H1 (cell line): ENCODE data around the gene VPS9D1. TPM values are rescaled to one million over a fixed set of nuclear protein-coding genes. Genes with fewer than 3 reads are reported as not detected.

Experiments used
- ATF3 ChIP-seq: IDR thresholded peaks from 2 replicates; pipeline ENCODE4 v1.6.1; 2011; ENCODE audit warnings: low read depth, mild to moderate bottlenecking, low read length; ENCODE audit not compliant: insufficient read depth
- BACH1 ChIP-seq: IDR thresholded peaks from 2 replicates; pipeline ENCODE4 v1.6.1; 2012; ENCODE audit warnings: low read length, improper control_type of control experiment
- POLR2A ChIP-seq, 2 experiments: IDR thresholded peaks; 1 replicate in 1 of 2; 2 replicates in 1 of 2; pipeline ENCODE4 v1.6.1; 2011; ENCODE audit warnings: low read depth in 2 of 2, low read length in 2 of 2, mild to moderate bottlenecking in 2 of 2; ENCODE audit errors: control extremely low read depth in 1 of 2
- POU5F1 ChIP-seq: IDR thresholded peaks from 2 replicates; pipeline ENCODE4 v1.6.1; 2011; ENCODE audit warnings: low read depth, mild to moderate bottlenecking, low read length, moderate library complexity
- RFX5 ChIP-seq: IDR thresholded peaks from 2 replicates; pipeline ENCODE4 v1.6.1; 2011; ENCODE audit warnings: low read depth, low read length, improper control_type of control experiment, borderline replicate concordance
- SIX5 ChIP-seq: IDR thresholded peaks from 2 replicates; pipeline ENCODE4 v1.6.1; 2011; ENCODE audit warnings: mild to moderate bottlenecking, low read depth, low read length
- TBP ChIP-seq: IDR thresholded peaks from 2 replicates; pipeline ENCODE4 v1.6.1; 2011; ENCODE audit warnings: low read depth, low read length, improper control_type of control experiment
- ZNF274 ChIP-seq: IDR thresholded peaks from 2 replicates; pipeline ENCODE4 v1.7.0; 2012; ENCODE audit warnings: low read length, borderline replicate concordance; ENCODE audit errors: extremely low read depth
- polyA plus RNA-seq, 7 experiments: library from polyadenylated mRNA; depleted of rRNA in 3 of 7; stranded (reverse) in 5 of 7; unstranded in 2 of 7; fragments of >200 nt in 5 of 7; fragments of 200-250 nt in 2 of 7; gene quantifications; 1 replicate in 5 of 7; 2 replicates in 1 of 7; 4 replicates in 1 of 7; pipeline versions ENCODE4 v1.2.1 to v1.2.3, GENCODE V29; 2011 to 2013; ENCODE audit warnings: missing spikeins in 2 of 7, mixed read lengths in 2 of 7
- total RNA-seq: library from RNA; stranded (reverse); fragmentation: NEBNext Ultra II Directional; extraction: Animal tissue kit (Norgen Biotek cat#: 25700); gene quantifications from 2 replicates; pipeline ENCODE4 v1.2.1, GENCODE V29; 2021
- TF ChIP-seq, protein P1 (sequence below): fragments of 300-600 bp; sonication (generic); IDR thresholded peaks from 2 replicates; pipeline ENCODE4 v1.7.1; 2012; ENCODE audit warnings: low read length, moderate library complexity, mild to moderate bottlenecking, inconsistent platforms; ENCODE audit not compliant: insufficient replicate concordance

The VPS9D1 gene
- total and polyA plus RNA-seq, 2 of the 8 experiments (the other 6 are each of a cell fraction or from before 2014, with no cell fraction given) = 2.9 to 5.4 TPM

DNA sequence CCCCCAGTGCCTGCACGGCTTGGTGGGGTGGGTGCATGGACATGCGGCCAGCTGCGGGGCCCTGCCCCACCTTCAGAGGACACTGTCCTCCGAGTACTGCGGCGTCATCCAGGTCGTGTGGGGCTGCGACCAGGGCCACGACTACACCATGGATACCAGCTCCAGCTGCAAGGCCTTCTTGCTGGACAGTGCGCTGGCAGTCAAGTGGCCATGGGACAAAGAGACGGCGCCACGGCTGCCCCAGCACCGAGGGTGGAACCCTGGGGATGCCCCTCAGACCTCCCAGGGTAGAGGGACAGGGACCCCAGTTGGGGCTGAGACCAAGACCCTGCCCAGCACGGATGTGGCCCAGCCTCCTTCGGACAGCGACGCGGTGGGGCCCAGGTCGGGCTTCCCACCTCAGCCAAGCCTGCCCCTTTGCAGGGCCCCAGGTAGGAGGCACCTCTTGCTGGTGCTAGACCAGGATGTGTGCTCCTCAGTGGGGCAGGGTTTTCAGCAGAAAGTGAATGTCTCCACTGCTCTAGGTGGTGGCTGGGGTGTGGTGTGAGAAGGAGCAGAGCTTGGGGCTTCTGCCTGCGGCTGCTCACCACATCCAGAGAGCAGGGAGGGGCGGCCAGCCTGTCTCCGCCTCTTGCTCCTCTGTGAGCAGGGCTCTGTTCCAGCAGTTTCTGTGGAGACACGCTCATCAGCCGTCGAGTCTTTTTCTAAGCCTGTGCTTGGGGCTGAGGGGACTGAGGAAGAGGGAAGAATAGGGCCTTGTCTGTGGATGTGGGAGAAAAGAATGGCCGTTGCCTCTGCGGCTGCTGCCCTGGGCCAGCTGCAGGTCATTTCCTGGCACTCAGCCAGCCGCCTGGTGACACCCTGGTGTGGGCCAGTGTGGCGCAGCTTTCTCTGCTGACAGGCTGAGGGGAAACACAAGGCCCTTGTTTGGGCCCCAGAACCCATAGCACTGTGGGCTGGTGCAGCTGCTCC, 2.9 kb upstream of the VPS9D1 start (continued):
- TF ChIP-seq, protein P1, sequence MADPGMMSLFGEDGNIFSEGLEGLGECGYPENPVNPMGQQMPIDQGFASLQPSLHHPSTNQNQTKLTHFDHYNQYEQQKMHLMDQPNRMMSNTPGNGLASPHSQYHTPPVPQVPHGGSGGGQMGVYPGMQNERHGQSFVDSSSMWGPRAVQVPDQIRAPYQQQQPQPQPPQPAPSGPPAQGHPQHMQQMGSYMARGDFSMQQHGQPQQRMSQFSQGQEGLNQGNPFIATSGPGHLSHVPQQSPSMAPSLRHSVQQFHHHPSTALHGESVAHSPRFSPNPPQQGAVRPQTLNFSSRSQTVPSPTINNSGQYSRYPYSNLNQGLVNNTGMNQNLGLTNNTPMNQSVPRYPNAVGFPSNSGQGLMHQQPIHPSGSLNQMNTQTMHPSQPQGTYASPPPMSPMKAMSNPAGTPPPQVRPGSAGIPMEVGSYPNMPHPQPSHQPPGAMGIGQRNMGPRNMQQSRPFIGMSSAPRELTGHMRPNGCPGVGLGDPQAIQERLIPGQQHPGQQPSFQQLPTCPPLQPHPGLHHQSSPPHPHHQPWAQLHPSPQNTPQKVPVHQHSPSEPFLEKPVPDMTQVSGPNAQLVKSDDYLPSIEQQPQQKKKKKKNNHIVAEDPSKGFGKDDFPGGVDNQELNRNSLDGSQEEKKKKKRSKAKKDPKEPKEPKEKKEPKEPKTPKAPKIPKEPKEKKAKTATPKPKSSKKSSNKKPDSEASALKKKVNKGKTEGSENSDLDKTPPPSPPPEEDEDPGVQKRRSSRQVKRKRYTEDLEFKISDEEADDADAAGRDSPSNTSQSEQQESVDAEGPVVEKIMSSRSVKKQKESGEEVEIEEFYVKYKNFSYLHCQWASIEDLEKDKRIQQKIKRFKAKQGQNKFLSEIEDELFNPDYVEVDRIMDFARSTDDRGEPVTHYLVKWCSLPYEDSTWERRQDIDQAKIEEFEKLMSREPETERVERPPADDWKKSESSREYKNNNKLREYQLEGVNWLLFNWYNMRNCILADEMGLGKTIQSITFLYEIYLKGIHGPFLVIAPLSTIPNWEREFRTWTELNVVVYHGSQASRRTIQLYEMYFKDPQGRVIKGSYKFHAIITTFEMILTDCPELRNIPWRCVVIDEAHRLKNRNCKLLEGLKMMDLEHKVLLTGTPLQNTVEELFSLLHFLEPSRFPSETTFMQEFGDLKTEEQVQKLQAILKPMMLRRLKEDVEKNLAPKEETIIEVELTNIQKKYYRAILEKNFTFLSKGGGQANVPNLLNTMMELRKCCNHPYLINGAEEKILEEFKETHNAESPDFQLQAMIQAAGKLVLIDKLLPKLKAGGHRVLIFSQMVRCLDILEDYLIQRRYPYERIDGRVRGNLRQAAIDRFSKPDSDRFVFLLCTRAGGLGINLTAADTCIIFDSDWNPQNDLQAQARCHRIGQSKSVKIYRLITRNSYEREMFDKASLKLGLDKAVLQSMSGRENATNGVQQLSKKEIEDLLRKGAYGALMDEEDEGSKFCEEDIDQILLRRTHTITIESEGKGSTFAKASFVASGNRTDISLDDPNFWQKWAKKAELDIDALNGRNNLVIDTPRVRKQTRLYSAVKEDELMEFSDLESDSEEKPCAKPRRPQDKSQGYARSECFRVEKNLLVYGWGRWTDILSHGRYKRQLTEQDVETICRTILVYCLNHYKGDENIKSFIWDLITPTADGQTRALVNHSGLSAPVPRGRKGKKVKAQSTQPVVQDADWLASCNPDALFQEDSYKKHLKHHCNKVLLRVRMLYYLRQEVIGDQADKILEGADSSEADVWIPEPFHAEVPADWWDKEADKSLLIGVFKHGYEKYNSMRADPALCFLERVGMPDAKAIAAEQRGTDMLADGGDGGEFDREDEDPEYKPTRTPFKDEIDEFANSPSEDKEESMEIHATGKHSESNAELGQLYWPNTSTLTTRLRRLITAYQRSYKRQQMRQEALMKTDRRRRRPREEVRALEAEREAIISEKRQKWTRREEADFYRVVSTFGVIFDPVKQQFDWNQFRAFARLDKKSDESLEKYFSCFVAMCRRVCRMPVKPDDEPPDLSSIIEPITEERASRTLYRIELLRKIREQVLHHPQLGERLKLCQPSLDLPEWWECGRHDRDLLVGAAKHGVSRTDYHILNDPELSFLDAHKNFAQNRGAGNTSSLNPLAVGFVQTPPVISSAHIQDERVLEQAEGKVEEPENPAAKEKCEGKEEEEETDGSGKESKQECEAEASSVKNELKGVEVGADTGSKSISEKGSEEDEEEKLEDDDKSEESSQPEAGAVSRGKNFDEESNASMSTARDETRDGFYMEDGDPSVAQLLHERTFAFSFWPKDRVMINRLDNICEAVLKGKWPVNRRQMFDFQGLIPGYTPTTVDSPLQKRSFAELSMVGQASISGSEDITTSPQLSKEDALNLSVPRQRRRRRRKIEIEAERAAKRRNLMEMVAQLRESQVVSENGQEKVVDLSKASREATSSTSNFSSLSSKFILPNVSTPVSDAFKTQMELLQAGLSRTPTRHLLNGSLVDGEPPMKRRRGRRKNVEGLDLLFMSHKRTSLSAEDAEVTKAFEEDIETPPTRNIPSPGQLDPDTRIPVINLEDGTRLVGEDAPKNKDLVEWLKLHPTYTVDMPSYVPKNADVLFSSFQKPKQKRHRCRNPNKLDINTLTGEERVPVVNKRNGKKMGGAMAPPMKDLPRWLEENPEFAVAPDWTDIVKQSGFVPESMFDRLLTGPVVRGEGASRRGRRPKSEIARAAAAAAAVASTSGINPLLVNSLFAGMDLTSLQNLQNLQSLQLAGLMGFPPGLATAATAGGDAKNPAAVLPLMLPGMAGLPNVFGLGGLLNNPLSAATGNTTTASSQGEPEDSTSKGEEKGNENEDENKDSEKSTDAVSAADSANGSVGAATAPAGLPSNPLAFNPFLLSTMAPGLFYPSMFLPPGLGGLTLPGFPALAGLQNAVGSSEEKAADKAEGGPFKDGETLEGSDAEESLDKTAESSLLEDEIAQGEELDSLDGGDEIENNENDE = no peak
- no peak for TF ChIP-seq BACH1
- no peak for TF ChIP-seq SIX5
- TF ChIP-seq ATF3 = no peak
- TF ChIP-seq ZNF274 = no peak
- TF ChIP-seq POU5F1 = no peak
- no peak for TF ChIP-seq TBP
- TF ChIP-seq POLR2A (IDR thresholded peaks at IDR 0.05; ENCODE audit: control extremely low read depth in 1 of 2, low read depth in 2 of 2, low read length in 2 of 2) = no peak
- no peak for TF ChIP-seq RFX5
